Measurements from ENCODE around the gene CALCOCO1. TPM values are rescaled to one million over a fixed set of nuclear protein-coding genes. Genes with fewer than 3 reads are reported as not detected.
A peak's percentile ranks its signal among the peaks of the same experiment; 100 is the strongest.

The CALCOCO1 gene
- total and polyA plus RNA-seq, 9 of the 15 experiments (the other 6 are each of a cell fraction or from before 2014, with no cell fraction given), result 1.9 to 31.8 (median 11.0) TPM

DNA sequence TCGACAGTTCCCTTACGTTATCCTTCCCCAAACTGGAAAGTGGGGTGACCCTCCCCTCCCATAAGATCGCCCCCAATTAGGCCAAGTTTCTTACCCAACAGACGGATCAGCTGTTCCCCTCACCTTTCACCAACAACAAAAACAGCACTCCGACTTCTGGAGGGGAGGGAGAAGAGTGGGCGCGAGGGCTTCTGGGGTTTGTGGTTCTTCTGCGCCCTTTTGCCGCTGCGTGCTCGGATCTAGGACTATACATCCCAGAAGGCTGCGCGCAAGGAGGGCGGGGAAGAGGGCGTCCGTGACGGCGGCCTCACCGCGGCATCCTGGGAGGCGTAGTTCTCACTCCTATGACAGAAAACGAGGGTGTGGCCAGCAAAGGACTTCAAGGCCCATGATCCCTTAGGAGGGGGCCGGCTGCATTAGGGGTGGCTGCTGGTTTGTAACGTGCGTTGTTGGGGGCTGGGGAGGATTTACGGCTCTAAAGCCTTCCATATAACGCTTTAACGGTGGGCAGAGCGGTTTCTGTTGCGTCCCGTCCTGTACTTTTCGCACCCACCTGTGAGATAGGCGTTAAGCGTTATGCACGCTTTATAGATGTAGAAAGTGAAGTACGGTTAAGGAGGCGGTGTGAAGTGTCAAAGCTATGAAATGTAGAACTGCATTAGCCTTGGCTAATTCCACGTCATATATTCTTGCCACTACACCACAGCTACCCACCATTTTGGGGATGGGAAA is at the start of gene CALCOCO1 (continued):
- TF ChIP-seq ZNF583 (CRISPR knock-in tag; IDR thresholded peaks at IDR 0.05), result peak; percentile 88
- TF ChIP-seq, protein P1, sequence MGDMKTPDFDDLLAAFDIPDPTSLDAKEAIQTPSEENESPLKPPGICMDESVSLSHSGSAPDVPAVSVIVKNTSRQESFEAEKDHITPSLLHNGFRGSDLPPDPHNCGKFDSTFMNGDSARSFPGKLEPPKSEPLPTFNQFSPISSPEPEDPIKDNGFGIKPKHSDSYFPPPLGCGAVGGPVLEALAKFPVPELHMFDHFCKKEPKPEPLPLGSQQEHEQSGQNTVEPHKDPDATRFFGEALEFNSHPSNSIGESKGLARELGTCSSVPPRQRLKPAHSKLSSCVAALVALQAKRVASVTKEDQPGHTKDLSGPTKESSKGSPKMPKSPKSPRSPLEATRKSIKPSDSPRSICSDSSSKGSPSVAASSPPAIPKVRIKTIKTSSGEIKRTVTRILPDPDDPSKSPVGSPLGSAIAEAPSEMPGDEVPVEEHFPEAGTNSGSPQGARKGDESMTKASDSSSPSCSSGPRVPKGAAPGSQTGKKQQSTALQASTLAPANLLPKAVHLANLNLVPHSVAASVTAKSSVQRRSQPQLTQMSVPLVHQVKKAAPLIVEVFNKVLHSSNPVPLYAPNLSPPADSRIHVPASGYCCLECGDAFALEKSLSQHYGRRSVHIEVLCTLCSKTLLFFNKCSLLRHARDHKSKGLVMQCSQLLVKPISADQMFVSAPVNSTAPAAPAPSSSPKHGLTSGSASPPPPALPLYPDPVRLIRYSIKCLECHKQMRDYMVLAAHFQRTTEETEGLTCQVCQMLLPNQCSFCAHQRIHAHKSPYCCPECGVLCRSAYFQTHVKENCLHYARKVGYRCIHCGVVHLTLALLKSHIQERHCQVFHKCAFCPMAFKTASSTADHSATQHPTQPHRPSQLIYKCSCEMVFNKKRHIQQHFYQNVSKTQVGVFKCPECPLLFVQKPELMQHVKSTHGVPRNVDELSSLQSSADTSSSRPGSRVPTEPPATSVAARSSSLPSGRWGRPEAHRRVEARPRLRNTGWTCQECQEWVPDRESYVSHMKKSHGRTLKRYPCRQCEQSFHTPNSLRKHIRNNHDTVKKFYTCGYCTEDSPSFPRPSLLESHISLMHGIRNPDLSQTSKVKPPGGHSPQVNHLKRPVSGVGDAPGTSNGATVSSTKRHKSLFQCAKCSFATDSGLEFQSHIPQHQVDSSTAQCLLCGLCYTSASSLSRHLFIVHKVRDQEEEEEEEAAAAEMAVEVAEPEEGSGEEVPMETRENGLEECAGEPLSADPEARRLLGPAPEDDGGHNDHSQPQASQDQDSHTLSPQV (IDR thresholded peaks at IDR 0.05), result peak; percentile 98
- no peak for TF ChIP-seq MCM3 (IDR thresholded peaks at IDR 0.05)
- TF ChIP-seq ZC3H11A (IDR thresholded peaks at IDR 0.05; ENCODE audit: low read depth, low read length), result no peak
- TF ChIP-seq CBX3 (IDR thresholded peaks at IDR 0.05; ENCODE audit: borderline replicate concordance in 1 of 2, low read length in 2 of 2), result no peak; a peak in 1 of 3 replicates
- no peak for TF ChIP-seq NCOA4 (IDR thresholded peaks at IDR 0.05; ENCODE audit: partially characterized antibody)
- TF ChIP-seq ZFP30 (CRISPR knock-in tag; IDR thresholded peaks at IDR 0.05; ENCODE audit: borderline replicate concordance), result no peak
- TF ChIP-seq DDX20 (tag; IDR thresholded peaks at IDR 0.05; ENCODE audit: low read depth), result 0 out of 2 replicates have a peak, but pooled peaks have one; percentile 26
- TF ChIP-seq ZNF146 (CRISPR knock-in tag; IDR thresholded peaks at IDR 0.05; ENCODE audit: unreplicated experiment), result no peak
- TF ChIP-seq MIER1 (IDR thresholded peaks at IDR 0.05; ENCODE audit: low read depth), result no peak
- TF ChIP-seq ZNF24 (IDR thresholded peaks at IDR 0.05), result no peak
- TF ChIP-seq NFIX (CRISPR knock-in tag; IDR thresholded peaks at IDR 0.05; ENCODE audit: low read depth), result no peak
- no peak for TF ChIP-seq ZNF655 (CRISPR knock-in tag; IDR thresholded peaks at IDR 0.05)
- TF ChIP-seq ASH1L (IDR thresholded peaks at IDR 0.05; ENCODE audit: borderline replicate concordance, low read depth, partially characterized antibody), result peak; percentile 81
- peak; percentile 90 for TF ChIP-seq NR2C2 (CRISPR knock-in tag; IDR thresholded peaks at IDR 0.05)
- peak; percentile 98 for TF ChIP-seq NR2C2 (tag; IDR thresholded peaks at IDR 0.05)
- TF ChIP-seq, protein P2, sequence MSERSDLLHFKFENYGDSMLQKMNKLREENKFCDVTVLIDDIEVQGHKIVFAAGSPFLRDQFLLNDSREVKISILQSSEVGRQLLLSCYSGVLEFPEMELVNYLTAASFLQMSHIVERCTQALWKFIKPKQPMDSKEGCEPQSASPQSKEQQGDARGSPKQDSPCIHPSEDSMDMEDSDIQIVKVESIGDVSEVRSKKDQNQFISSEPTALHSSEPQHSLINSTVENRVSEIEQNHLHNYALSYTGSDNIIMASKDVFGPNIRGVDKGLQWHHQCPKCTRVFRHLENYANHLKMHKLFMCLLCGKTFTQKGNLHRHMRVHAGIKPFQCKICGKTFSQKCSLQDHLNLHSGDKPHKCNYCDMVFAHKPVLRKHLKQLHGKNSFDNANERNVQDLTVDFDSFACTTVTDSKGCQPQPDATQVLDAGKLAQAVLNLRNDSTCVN (CRISPR knock-in tag; IDR thresholded peaks at IDR 0.05), result no peak
- TF ChIP-seq ZFP36 (IDR thresholded peaks at IDR 0.05; ENCODE audit: low read depth, low read length, partially characterized antibody), result no peak
- no peak for TF ChIP-seq CHAMP1 (IDR thresholded peaks at IDR 0.05)
- TF ChIP-seq NFXL1 (CRISPR knock-in tag; IDR thresholded peaks at IDR 0.05), result no peak
